HG03060 (cell line): ENCODE measurements around the gene NOS3.
"Not testable (repeated sequence)": the region's sequence is repeated elsewhere in the genome, so short reads cannot be mapped to it uniquely, and the experiment has no call there.

Experiments
- ATAC-seq: cut with Tn5 transposase; IDR thresholded peaks from one replicate; pipeline ENCODE4 v1.9.1; 2021; ENCODE audit warnings: low read depth, moderate number of reproducible peaks; ENCODE audit not compliant: unreplicated experiment

The NOS3 gene

DNA sequence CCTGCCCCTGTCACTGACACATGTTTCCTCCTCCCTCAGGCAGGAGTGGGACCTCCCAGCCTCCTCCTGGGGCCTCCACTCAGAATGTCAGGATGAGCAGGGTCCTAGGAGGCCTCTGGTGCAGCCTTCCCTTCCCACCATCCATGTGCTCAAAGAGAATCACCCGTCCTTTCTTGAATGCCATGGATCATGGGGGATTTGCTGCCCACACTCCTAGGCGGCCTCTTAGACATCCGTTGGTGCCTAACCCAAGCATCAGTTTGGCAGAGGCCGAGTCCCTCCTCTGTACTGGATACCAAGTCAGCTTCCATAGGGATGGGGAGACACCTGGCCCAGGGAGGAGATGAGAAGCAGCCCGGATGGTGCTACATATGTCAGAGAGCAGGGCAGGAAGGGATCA is 7.0 kb downstream of the NOS3 start:
- ATAC-seq: no peak

DNA sequence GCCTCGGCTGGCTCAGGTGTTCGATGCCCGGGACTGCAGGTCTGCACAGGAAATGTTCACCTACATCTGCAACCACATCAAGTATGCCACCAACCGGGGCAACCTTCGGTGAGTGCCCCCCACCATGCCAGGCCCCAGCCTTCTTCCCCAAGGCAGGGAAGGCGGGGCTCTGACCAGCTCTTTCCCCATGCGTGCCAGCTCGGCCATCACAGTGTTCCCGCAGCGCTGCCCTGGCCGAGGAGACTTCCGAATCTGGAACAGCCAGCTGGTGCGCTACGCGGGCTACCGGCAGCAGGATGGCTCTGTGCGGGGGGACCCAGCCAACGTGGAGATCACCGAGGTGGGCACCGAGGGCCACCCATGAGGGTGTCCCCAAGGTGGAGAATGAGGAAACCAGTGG is 7.5 kb downstream of the NOS3 start:
- ATAC-seq: no peak

DNA sequence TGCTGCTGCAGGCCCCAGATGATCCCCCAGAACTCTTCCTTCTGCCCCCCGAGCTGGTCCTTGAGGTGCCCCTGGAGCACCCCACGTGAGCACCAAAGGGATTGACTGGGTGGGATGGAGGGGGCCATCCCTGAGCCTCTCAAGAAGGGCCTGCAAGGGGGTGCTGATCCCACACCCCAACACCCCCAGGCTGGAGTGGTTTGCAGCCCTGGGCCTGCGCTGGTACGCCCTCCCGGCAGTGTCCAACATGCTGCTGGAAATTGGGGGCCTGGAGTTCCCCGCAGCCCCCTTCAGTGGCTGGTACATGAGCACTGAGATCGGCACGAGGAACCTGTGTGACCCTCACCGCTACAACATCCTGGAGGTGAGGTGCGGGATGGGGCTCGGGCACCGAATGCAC is 8.2 kb downstream of the NOS3 start:
- ATAC-seq: no peak

DNA sequence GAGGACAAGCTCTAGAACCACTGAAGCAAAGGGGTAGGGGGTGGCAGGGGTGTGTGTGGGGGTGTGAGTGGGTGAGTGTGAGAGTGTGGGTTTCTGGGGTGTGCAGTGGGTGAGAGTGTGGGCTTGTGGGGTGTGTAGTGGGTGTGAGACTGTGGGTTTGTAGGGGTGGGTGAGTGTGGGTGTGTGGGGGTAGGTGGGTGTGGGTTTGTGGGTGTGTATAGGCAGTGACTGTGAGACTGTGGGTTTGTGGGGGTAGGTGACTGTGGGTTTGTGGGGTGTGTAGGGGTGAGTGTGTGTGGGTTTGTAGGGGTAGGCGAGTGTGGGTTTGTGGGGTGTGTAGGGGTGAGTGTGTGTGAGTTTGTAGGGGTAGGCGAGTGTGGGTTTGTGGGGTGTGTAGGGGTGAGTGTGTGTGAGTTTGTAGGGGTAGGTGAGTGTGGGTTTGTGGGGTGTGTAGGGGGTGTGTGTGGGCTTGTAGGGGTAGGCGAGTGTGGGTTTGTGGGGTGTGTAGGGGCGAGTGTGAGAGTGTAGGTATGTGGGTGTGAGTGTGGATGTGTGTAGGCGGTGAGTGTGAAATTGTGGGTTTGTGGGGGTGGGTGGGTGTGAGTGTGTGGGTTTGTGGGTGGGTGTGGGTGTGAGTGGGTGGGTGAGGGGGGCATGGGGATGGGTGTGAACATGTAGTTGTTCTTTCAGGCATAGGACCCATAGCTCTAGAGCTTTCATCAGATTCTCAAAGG is 8.8 kb downstream of the NOS3 start:
- no peak for ATAC-seq

DNA sequence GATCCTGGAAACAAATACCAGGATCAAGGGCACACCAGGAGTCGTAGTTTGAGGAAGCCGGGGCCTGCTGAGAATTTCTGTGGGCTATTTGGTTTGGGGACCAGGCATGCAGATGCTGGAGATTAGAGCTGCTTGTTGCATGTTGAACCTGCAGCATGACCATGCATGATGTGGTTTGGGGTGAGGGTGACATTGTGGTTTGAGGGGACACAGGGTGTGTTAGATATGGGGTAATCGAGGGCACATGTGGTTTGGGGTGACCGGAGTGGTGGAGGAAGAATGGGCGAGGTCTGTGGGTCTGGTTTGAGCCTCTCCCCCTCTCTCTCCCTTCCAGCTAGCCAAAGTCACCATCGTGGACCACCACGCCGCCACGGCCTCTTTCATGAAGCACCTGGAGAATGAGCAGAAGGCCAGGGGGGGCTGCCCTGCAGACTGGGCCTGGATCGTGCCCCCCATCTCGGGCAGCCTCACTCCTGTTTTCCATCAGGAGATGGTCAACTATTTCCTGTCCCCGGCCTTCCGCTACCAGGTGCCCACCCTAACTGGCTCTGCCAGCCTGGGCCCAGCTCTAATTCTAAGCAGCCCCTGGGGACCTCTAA is 10.2 kb downstream of the NOS3 start:
- no peak for ATAC-seq

DNA sequence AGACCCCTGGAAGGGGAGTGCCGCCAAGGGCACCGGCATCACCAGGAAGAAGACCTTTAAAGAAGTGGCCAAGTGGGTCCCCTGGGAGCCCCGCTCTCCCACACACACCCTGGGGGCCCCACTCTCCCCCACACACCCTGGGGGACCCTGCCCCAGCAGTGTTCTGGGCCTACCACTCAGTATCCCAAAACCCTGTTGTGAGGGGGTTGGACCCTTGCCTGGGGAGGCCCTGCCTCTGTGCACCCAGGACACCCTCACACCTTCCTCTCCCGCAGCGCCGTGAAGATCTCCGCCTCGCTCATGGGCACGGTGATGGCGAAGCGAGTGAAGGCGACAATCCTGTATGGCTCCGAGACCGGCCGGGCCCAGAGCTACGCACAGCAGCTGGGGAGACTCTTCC is 10.7 kb downstream of the NOS3 start:
- ATAC-seq: no peak

DNA sequence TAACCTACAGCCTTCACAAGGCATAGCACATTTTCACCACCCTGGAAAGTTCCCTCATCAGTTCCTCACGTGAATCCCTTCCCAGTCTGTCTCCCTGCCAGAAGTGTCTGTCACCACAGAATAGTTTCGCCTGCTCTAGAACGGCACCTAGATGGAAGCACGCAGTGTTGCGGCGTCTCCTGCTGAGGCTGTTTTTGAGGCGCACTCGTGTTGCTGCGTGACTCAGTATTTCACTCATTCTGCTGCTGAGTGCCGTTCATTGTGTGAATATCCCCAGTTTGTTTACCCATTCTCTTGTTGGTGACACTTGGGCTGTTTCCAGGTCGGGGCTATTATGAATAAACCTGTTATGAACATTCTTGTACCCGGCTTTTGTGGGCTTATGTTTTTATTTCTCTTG is 12.8 kb downstream of the NOS3 start:
- no peak for ATAC-seq

DNA sequence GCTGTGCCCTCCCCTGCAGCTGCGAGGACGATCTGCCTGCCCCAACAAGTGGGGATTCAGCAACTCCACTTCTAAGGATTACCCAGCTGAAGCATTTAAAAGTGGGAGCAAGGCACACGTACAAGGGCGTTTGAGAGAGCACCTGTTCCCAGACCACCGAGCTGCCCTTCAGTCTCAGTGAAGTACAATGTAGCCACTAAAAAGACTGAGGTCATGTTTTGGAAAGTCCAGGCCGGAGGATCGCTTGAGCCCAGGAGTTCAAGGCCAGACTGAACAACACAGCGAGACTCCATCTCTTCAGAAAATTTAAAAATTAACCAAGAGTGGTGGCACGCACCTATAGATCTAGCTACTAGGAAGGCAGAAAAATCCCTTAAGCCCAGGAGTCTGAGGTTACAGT is 14.7 kb downstream of the NOS3 start:
- no peak for ATAC-seq

DNA sequence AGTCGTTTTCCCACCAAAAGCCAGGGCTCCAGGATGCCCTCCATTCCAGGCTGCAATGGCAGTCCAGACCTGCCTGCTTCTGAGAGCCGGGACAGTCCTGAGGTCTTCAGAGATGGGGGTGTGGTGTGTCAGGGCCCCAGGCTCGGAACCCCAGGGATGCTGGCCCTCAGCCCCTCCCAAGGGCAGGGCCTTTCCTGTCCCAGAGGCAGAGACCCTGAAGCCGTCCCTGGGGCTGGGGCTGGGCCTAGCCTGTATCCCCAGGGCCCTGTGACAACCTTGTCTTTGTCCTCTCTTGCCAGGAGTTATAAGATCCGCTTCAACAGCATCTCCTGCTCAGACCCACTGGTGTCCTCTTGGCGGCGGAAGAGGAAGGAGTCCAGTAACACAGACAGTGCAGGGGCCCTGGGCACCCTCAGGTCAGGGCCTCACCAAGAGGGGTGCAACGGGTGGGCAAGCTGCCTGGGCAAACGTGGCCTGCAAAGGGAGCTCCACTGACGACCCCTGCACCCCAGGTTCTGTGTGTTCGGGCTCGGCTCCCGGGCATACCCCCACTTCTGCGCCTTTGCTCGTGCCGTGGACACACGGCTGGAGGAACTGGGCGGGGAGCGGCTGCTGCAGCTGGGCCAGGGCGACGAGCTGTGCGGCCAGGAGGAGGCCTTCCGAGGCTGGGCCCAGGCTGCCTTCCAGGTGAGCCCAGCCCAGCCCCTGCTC is 15.9 kb downstream of the NOS3 start:
- no peak for ATAC-seq

DNA sequence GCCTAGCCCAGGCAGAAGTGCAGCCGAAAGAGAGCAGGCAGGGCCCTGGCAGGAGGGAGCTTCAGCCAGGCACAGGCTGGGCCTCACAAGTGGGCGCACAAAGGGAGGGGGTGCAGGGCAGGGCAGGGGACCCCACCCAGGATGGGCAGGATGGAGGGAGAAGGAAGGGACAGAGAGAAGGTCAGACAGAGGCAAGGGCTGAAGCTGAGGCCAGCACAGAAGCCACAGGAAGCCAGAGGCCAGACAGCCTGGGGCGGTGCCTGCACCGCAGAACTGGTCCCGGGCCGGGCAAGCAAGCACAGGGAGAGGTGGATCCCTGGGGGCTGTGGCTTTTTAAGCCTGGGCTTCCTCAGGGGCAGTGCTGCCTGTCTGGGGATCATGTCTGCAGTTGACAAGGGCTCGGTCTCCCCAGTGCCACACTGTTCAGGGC is 16.7 kb downstream of the NOS3 start:
- no peak for ATAC-seq

DNA sequence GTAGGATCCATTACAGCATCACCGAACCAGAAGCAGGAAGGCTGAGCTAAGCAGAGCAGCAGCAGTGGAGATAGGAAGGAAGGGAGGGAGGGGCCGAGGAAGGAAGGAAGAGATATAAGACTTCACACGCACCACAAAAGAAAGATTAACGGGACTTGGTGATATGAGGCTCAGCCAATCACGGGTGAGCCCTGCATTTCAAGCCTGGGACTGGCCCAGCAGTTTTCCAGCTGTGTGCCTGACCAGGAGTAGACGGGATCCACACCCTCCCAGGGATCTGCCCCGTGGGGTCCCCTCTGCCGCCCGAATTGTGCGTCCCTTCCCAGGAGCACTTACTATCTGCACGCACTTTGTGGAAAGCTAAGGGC is 17.3 kb downstream of the NOS3 start:
- no peak for ATAC-seq

DNA sequence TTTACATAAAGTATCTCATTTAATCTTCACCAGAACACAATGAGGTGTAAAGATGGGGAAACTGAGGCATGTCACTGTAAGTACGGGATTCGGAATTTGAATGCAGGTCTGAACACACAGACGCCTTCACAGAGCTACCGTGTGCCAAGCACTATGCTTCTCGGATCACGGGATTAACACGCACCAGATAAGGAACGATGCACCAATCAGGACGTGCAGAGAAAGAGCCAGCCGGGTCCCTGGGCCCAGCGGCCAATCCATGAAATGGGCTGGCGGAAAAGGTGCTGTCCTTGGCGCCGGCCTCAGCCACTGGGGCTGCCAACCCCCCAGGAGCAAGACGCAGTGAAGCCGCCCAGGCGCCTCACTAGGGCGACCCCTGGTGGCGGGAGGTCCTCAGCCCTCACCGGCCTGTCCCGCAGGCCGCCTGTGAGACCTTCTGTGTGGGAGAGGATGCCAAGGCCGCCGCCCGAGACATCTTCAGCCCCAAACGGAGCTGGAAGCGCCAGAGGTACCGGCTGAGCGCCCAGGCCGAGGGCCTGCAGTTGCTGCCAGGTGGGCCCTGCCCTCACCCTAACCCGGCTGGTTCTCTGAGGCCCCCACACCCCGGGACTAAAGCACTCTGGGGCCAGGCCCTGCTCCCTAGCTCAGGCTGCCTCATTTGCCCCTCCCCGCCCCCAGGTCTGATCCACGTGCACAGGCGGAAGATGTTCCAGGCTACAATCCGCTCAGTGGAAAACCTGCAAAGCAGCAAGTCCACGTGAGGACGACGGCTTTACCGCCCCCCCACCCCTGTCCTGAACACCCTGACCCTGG is 17.9 kb downstream of the NOS3 start:
- ATAC-seq: no peak

DNA sequence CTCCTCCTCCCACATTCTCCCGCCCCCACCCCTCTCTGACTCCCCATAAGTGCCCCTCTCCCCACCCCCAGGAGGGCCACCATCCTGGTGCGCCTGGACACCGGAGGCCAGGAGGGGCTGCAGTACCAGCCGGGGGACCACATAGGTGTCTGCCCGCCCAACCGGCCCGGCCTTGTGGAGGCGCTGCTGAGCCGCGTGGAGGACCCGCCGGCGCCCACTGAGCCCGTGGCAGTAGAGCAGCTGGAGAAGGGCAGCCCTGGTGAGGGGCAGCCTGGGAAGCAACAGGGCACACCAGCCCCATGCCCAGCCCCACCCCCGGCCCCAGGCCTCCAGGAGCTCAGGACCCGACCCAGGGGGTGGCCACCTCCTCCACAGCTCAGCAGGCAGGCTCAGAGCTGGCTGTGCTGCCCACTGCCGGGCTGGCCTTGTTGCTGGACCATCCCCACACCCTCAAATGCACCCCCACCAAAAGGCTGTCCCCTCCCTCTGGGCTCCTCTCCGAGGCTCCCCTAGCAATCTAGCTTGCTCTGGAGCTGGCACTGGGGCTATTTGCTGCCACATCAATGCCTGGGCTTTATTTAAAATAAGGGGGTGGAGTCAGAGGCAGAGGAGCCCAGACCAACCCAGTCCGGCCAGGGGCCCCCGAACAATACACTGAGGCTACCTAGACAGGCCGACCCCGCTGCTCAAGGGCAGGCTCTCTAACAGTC is 18.7 kb downstream of the NOS3 start:
- ATAC-seq: no peak

DNA sequence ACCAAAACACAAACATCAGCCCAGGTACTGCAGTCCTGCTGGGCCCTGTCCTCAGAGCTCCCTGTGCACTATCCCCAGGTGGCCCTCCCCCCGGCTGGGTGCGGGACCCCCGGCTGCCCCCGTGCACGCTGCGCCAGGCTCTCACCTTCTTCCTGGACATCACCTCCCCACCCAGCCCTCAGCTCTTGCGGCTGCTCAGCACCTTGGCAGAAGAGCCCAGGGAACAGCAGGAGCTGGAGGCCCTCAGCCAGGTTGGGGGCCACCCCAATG is 19.2 kb downstream of the NOS3 start:
- ATAC-seq: no peak

DNA sequence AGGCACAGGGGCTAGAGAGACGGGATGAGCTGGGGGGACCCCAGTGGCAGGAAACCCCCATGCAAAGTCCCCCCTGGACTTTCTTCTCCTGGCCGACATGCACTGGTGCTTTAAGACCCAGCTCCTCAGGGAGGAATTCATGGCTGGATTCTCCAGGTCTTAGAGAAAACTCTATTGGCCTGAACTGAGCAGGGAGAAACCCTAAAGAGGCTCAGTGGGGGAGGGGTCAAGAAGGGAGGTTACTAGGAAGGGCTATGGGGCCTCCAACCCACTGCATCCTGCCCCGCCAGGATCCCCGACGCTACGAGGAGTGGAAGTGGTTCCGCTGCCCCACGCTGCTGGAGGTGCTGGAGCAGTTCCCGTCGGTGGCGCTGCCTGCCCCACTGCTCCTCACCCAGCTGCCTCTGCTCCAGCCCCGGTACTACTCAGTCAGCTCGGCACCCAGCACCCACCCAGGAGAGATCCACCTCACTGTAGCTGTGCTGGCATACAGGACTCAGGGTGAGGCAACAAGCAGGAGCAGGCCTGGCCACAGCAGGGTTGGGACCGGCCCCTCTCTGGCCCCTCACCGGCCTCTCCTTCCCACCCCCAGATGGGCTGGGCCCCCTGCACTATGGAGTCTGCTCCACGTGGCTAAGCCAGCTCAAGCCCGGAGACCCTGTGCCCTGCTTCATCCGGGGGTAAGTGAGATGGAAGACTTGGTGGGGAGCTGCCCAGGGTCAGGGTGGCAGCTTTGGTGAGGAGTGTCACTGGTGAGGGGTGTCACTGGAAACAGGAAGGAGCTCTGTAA is 19.7 kb downstream of the NOS3 start:
- no peak for ATAC-seq

DNA sequence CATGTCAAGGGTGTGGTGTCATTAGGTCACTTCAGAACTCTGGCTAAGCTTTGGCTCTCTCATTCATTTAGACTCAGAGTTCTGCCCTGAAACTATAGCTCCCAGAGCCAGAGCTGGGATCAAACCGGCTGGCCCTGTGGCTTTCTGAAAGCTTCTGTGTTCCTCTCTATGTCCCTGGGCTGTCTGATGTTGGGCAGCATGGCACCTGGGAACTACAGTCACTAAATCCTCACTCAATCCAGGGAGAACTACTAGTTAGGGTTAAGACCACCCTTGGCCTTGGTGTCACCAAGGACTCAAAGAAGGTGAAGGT is 20.2 kb downstream of the NOS3 start:
- no peak for ATAC-seq

DNA sequence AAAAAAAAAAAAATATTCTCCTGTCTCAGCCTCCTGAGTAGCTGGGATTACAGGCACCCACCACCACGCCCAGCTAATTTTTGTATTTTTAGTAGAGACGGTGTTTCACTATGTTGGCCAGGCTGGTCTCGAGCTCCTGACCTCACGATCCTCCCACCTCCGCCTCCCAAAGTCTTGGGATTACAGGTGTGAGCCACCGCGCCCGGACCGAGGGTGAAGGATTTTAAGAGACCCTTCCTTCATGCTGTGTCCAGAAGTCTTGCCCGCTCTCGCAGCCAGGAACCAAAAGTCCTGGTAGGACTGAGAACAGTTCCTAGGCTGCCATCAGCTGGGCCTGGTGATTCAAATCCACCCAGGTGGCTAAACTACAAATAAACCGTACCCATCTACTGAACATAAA is 20.8 kb downstream of the NOS3 start:
- not testable (repeated sequence) for ATAC-seq

DNA sequence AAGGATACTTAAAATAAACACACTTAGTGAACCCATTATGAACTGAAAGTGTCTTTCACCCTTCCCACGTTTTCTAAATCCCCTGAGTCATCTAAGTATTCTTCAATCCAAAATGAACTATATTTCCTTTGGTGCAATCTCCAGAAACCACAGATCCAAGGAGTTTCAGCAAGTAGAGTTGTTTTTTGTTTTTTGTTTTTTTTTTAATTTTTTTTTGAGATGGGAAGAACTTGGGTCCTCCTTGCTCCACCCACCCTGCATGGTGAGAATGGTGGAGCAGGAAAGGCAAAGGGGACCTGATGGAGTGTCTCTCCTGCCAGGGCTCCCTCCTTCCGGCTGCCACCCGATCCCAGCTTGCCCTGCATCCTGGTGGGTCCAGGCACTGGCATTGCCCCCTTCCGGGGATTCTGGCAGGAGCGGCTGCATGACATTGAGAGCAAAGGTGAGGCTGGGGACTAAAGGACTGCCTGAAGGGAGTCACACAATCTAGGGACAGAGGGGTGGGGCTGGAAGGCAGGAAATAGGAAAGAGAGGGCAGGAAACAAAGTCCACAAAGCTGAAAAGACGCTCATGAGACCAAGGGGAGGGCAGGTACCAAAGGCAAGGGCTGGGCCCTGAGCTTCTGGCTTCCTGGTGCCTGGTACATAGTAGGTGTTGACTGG is 21.3 kb downstream of the NOS3 start:
- no peak for ATAC-seq

DNA sequence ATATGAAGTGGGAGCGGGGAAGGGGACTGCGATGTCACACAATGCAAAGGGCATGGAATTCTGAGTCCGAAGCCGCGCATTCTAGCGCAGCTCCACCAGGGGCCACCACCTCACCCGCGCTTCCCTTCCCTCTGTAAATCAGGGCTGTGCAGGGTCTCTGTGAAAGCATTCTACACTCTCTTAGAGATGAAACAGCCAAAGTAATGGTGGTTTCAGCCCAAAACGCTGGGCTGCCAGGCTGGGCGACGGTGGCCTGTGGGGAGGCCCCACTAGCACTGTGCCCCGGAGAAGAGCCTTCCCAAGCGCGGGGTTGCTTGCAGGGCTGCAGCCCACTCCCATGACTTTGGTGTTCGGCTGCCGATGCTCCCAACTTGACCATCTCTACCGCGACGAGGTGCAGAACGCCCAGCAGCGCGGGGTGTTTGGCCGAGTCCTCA is 22.1 kb downstream of the NOS3 start:
- ATAC-seq: no peak

DNA sequence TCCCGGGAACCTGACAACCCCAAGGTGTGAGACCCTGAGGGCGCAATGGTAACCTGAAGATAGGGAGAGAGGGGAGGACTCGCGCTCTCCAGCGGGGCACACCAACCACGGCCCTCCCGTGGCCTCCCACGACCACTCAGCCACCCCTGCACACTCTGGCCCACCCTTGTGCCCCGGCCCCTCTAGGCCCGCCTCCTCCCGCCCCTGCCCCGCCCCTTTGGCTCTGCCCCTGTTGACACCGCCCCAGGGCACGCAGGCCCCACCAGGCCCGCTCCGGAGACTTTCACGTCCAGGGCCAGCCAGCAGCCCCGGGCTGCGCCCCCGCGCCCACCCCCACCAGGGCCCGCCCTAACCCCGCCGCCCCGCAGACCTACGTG is 22.5 kb downstream of the NOS3 start:
- ATAC-seq: no peak
